HTERT RPE-1 (cell line): ENCODE measurements around the gene DBN1.

ENCODE experiments used
- in situ Hi-C: fragments of 300-500 bp; cut with MboI; formaldehyde crosslinking; loops from 4 replicates; pipeline ENCODE4 v1.14.3; 2020; ENCODE audit warnings: low sequenced_read_pairs

Gene DBN1

DNA sequence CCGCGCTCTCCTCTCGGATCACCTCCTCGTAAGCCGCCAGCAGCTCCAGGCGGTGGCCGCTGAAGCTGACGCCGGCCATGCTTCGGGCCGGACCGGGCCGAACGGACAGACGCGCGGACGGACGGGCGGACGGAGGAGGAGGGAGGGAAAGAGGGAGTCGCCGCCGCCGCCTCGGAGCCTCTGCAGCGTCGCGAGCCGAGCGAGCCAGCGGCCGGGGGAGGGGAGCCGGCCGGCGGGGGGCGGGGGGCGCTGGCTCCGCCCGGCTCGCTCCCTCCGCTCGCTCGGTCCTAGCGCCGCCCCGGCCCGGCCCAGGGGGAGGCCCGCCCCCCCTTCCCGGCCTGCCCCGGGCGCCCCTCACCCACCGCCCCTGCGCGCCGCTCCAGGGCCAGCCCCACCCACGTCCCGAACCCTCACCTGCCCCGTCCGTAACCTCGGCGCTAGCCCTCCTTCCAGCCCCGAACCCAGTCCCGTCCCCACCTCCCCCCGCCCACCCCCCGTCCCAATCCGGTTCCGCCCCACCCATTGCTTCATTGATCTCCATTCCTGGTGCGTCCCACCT lies at the start of gene DBN1:
DBN1 (minus strand) TSS at position 192 of the 559 bp plus-strand sequence; CDS start at position 79, 113 bp downstream.
- in situ Hi-C loops: no loop called here

- in situ Hi-C loops: no loop called here
Measured at GRCh38 chr5:177520916-177521513, 47.6 kb upstream of the DBN1 start.

- in situ Hi-C loops: no loop called here
Measured at GRCh38 chr5:177520271-177520670, 46.8 kb upstream of the DBN1 start.

DNA sequence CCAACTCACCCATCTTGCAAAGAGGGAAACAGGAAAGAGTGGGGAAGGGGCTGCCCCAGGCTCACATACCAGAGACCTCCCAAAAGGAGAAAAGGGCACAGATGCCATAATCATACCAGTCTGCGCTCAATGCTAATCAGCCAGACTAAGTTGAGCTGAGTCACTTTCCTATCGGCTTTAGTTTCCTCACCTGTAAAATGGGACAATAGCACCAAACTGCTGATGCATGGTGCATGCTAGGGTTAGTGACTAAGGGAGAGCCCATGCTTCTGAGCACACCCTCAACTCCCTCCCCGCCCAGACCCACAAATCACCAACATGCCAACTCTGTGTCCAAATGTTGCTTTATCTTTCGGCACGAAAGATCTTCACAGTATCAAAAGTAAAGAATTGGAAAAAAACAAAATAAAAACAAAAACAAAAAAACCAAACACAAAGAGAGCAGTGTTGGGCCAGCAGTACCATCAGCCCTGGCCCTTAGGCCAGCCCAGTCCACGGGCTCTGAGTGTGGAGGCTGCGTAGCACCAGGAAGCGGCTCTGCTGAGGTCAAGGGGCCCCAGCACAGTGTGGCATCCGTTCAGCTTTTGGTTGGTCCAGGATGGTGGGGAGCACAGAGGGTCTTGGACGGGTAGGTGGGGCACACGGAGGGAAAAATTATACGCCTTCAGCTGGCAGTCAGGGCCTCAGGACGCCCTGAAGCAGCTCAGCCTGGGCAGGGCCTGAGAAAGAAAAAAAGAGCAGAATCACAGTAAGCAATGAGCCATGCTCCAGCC lies 46.2 kb upstream of the DBN1 start:
- in situ Hi-C loops: no loop called here

GRCh38 chr5:177516601-177517568 lies 43.5 kb upstream of the DBN1 start, which contains the start of gene DDX41:
DDX41 (minus strand) TSS chr5:177516961; CDS start chr5:177516945, 16 bp downstream.
- in situ Hi-C loops: no loop called here

GRCh38 chr5:177515580-177515979 lies 42.1 kb upstream of the DBN1 start:
- in situ Hi-C loops: no loop called here

GRCh38 chr5:177514541-177514940 lies 41.1 kb upstream of the DBN1 start:
- in situ Hi-C loops: no loop called here

- in situ Hi-C loops: no loop called here
Measured at GRCh38 chr5:177513500-177513899, 40.1 kb upstream of the DBN1 start.

GRCh38 chr5:177512736-177513380 lies 39.4 kb upstream of the DBN1 start:
- in situ Hi-C loops: no loop called here

GRCh38 chr5:177511796-177512675 lies 38.6 kb upstream of the DBN1 start:
- in situ Hi-C loops: no loop called here

GRCh38 chr5:177511181-177511580 lies 37.7 kb upstream of the DBN1 start:
- in situ Hi-C loops: no loop called here

GRCh38 chr5:177510567-177511053 lies 37.2 kb upstream of the DBN1 start:
- in situ Hi-C loops: no loop called here

DNA sequence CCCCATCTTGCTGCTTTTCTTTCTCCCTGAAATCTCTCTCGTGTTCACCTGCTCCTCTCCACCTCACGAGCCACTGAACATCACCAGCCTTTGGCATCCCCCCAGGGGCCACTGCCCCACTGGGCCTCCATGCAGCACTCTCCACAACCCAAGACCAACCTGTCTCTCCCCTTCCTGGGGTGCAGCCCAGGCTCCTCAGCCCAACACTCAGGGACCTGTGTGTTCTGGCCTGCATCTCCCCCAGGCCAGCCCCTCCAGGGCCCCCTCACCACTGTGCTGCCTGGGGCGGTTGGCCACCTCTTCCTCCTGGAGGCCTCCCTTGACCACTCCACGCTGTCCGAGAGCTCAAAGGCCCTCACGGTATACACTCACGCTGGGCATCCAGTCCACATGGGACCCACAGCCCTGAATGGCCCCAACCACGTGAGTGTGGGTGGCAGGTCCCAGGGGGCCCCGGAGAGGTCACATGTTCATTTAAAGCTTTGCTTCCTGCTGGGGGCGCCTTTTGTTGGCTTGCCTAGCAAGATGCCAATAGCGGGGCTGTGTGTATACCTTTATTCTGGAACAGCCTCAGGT lies 36.6 kb upstream of the DBN1 start:
- in situ Hi-C loops: no loop called here

DNA sequence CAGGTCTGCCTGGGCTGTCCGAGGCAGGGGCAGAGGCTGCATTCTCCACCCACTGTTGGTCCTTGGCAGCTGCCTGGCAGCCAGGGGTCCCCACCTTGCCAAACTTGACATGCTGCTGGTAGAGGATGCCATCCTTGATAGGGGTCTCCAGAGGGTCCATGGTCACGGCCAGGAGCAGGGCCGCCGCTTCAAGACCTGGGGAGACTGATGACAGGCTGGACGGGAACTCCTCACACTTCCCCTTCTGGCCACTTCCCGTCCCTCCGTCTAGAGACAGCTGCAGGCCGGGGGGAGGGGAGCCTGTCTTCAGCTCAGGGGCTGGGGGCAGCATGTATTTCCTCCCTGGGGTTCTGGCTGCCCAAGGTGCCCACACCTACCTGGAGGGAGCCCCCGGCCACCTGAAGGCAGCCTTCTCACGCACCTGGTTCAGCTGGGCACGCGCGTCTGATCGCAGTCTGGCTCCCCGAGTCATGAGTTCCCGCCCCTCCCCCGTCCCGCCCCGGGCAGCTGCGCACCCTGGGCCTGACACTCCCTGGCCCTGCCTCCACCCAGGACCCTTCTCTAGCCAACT lies 36.0 kb upstream of the DBN1 start, which contains the start of gene DOK3:
DOK3 (minus strand) TSS at position 446 of the 571 bp plus-strand sequence; CDS start at position 160, 286 bp downstream.
- in situ Hi-C loops: no loop called here

GRCh38 chr5:177508837-177509236 lies 35.4 kb upstream of the DBN1 start:
- in situ Hi-C loops: no loop called here

DNA sequence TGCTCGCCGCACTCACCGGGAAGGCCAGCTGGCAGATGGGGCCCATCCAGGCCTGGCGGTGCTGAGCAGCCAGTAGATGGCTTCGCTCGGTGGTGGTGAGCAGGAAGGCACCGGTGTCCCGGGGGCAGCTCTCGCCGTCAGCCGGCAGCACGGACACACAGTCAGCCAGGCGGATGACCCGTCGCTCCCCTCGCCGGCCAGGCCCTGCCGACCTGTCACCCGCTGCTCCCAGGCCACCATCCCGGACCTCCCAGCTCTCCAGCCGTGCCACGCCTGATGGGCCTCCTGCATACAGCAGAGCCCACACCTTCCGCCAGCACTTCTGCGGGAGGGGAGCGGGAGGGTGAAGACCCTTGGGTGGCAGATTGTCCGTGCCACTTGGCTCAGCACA lies 34.8 kb upstream of the DBN1 start:
- in situ Hi-C loops: no loop called here

GRCh38 chr5:177507596-177508220 lies 34.3 kb upstream of the DBN1 start:
- in situ Hi-C loops: no loop called here

GRCh38 chr5:177507165-177507564 lies 33.7 kb upstream of the DBN1 start:
- in situ Hi-C loops: no loop called here
